ENCODE measurements around the gene SHISA8. TPM values are rescaled to one million over a fixed set of nuclear protein-coding genes. Genes with fewer than 3 reads are reported as not detected.

Gene SHISA8
- total RNA-seq, 2 donors from 2014 or later: not detected

- ATAC-seq (no peak), DNase-seq (no peak)
- Histone ChIP-seq H3K9me3 (no peaks in the 10 kb centered on the region), H3K27ac (no peak overlapping the region), H3K36me3 (replicated peaks in 1 of 2; ENCODE audit: insufficient read depth in 1 of 2, low read depth in 2 of 2) (peaks cover 20 to 41% of the 10 kb centered on the region in 2 donors), H3K27me3 (no peaks in the 10 kb centered on the region), H3K4me3 (no peak overlapping the region), H3K4me1 (no peaks in the 10 kb centered on the region)
- TF ChIP-seq CTCF (IDR thresholded peaks at IDR 0.05) (no peak), POLR2A (IDR thresholded peaks at IDR 0.05) (no peak)
- 84 to 87% methylated on average over 7 to 13 of the region's 13 CpGs for WGBS, 2 donors
- intact Hi-C loops (cut with DNase I): no loop called here
Measured at GRCh38 chr22:41899992-41900651, 14.8 kb downstream of the SHISA8 start.

- WGBS, 2 donors: 89 to 92% methylated on average over 5 of the region's 5 CpGs
- Histone ChIP-seq H3K4me1 (no peaks in the 10 kb centered on the region), H3K27ac (no peak overlapping the region), H3K27me3 (no peaks in the 10 kb centered on the region), H3K36me3 (replicated peaks in 1 of 2; ENCODE audit: insufficient read depth in 1 of 2, low read depth in 2 of 2) (peaks cover 16 to 35% of the 10 kb centered on the region in 2 donors), H3K9me3 (no peaks in the 10 kb centered on the region), H3K4me3 (no peak overlapping the region)
- intact Hi-C loops (cut with DNase I): no loop called here
- ATAC-seq (no peak), DNase-seq (no peak)
- TF ChIP-seq POLR2A (IDR thresholded peaks at IDR 0.05) (no peak), CTCF (IDR thresholded peaks at IDR 0.05) (no peak)
Measured at GRCh38 chr22:41899110-41899509, 15.8 kb downstream of the SHISA8 start.

- Histone ChIP-seq H3K4me1 (no peaks in the 10 kb centered on the region), H3K4me3 (no peak overlapping the region), H3K27me3 (no peaks in the 10 kb centered on the region), H3K36me3 (replicated peaks in 1 of 2; ENCODE audit: insufficient read depth in 1 of 2, low read depth in 2 of 2) (peaks cover 16 to 35% of the 10 kb centered on the region in 2 donors), H3K27ac (no peak overlapping the region), H3K9me3 (no peaks in the 10 kb centered on the region)
- intact Hi-C loops (cut with DNase I): no loop called here
- WGBS, 2 donors: 89 to 92% methylated on average over 11 of the region's 11 CpGs
- no peak for DNase-seq
- ATAC-seq: no peak
- TF ChIP-seq POLR2A (IDR thresholded peaks at IDR 0.05): no peak
- TF ChIP-seq CTCF (IDR thresholded peaks at IDR 0.05): no peak
Measured at GRCh38 chr22:41898645-41899044, 16.2 kb downstream of the SHISA8 start.

- 81 to 91% methylated on average over 7 of the region's 7 CpGs for WGBS, 2 donors
- peaks cover 15 to 19% of the 10 kb centered on the region in 2 donors for H3K36me3 ChIP-seq (replicated peaks in 1 of 2; ENCODE audit: insufficient read depth in 1 of 2, low read depth in 2 of 2)
- H3K27me3 ChIP-seq: no peaks in the 10 kb centered on the region
- no peak overlapping the region for H3K27ac ChIP-seq
- intact Hi-C loops (cut with DNase I): no loop called here
- TF ChIP-seq CTCF (IDR thresholded peaks at IDR 0.05) (no peak), POLR2A (IDR thresholded peaks at IDR 0.05) (no peak)
- ATAC-seq (no peak), DNase-seq (no peak)
- H3K9me3 ChIP-seq: no peaks in the 10 kb centered on the region
- no peak overlapping the region for H3K4me3 ChIP-seq
- H3K4me1 ChIP-seq: no peaks in the 10 kb centered on the region
Measured at GRCh38 chr22:41893591-41894375, 21.1 kb downstream of the SHISA8 start.
